ENCODE measurements around the gene PRKCZ. TPM values are rescaled to one million over a fixed set of nuclear protein-coding genes. Genes with fewer than 3 reads are reported as not detected.

The PRKCZ gene
- total and polyA plus RNA-seq, 9 of the 15 experiments (the other 6 are each of a cell fraction or from before 2014, with no cell fraction given) = 0.07 to 3.1 (median 1.3) TPM

DNA sequence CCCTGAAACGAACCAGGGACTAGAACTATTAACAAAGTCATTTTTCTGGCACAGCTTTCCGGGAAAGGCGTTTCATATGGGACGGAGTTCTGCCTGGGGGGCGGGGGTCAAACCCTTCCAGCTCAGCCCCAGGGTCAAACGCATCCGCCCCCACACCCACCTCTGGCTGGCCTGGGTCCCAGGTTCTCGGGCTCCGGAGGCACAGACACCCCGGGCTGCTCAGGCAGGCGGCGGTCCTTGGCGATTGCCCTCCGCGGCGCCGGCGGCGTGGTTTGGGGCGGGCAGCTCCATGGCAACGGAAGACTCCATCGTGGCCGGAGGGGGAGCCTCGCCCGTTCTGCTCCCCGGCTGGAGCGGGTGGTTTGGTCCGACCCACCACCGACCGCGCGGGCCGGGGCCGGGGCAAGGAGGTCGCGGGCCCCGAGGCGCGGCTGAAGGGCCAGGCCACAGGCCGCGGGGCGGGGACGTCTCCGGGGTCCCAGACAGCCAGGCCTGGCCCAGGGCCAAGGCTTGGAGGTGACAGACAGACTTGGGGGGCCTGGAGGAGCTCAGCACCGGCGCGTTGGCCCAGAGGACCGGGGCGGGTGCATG, 46.6 kb upstream of the PRKCZ start, which contains the start of gene CFAP74 (continued):
- no peak for TF ChIP-seq GTF3C2 (IDR thresholded peaks at IDR 0.05; ENCODE audit: borderline replicate concordance, extremely low read depth, insufficient read length)
- no peak for TF ChIP-seq TSHZ1 (CRISPR knock-in tag; IDR thresholded peaks at IDR 0.05)
- no peak for TF ChIP-seq ZHX1 (conservative IDR thresholded peaks at IDR 0.05; ENCODE audit: low read length)
- no peak for TF ChIP-seq CHD4 (IDR thresholded peaks at IDR 0.05; ENCODE audit: insufficient read depth, insufficient replicate concordance, low read depth, low read length, poor library complexity, severe bottlenecking)
- peak; percentile 68 for TF ChIP-seq PCBP1 (IDR thresholded peaks at IDR 0.05; ENCODE audit: low read depth, low read length, poor library complexity, severe bottlenecking)
- 0 out of 2 replicates have a peak, but pooled peaks have one; percentile 19 for TF ChIP-seq TARDBP (IDR thresholded peaks at IDR 0.05)
- no peak for TF ChIP-seq BCLAF1 (IDR thresholded peaks at IDR 0.05; ENCODE audit: borderline replicate concordance in 1 of 2, control insufficient read depth in 1 of 2, low read depth in 2 of 2, low read length in 1 of 2)
- peak; percentile 32; the same call in 1 of the 2 replicates for TF ChIP-seq ETV5 (CRISPR knock-in tag; IDR thresholded peaks at IDR 0.05; ENCODE audit: low read depth)
- peak; percentile 44; the same call in 1 of the 2 replicates for TF ChIP-seq ESRRA (IDR thresholded peaks at IDR 0.05; ENCODE audit: borderline replicate concordance, low read depth)
- TF ChIP-seq MCM2 (IDR thresholded peaks at IDR 0.05; ENCODE audit: low read depth) = no peak
- no peak for TF ChIP-seq MEF2D (tag; conservative IDR thresholded peaks at IDR 0.05; ENCODE audit: low read depth)
- TF ChIP-seq TAF15 (IDR thresholded peaks at IDR 0.05; ENCODE audit: low read depth, low read length) = no peak
- no peak for TF ChIP-seq FOSL1 (tag; conservative IDR thresholded peaks at IDR 0.05)
